Limb (tissue), 2 donors: ENCODE results near the gene TCEANC2.
"Not testable (repeated sequence)": the region's sequence is repeated elsewhere in the genome, so short reads cannot be mapped to it uniquely, and the experiment has no call there.

Source experiments
- DNase-seq, 2 donors: peaks; one replicate each; pipeline ENCODE4 v3.0.0-alpha.2; 2016; ENCODE audit errors: extremely low spot score in 2 of 2

The TCEANC2 gene

GRCh38 chr1:54086754-54087153, 33.3 kb downstream of the TCEANC2 start:
- no peak for DNase-seq

GRCh38 chr1:54088385-54088784, 35.0 kb downstream of the TCEANC2 start:
- no peak for DNase-seq

GRCh38 chr1:54091666-54092065, 38.3 kb downstream of the TCEANC2 start:
- DNase-seq = no peak

- no peak for DNase-seq
Measured at GRCh38 chr1:54094001-54094729, 40.8 kb downstream of the TCEANC2 start.

- DNase-seq = not testable (repeated sequence)
Measured at GRCh38 chr1:54094730-54095105, 41.3 kb downstream of the TCEANC2 start.

- DNase-seq = peak in 1 of 2 donors; percentile 17
Measured at GRCh38 chr1:54095546-54096226, 42.3 kb downstream of the TCEANC2 start.

GRCh38 chr1:54096227-54096876, 42.9 kb downstream of the TCEANC2 start:
- no peak for DNase-seq

GRCh38 chr1:54096877-54097240, 43.5 kb downstream of the TCEANC2 start:
- no peak for DNase-seq

GRCh38 chr1:54099061-54099610, 45.7 kb downstream of the TCEANC2 start:
- no peak for DNase-seq

GRCh38 chr1:54100500-54100899, 47.1 kb downstream of the TCEANC2 start:
- no peak for DNase-seq

- no peak for DNase-seq
Measured at GRCh38 chr1:54103414-54103813, 50.0 kb downstream of the TCEANC2 start.

GRCh38 chr1:54104613-54105012, 51.2 kb downstream of the TCEANC2 start:
- not testable (repeated sequence) for DNase-seq

GRCh38 chr1:54105080-54105479, 51.7 kb downstream of the TCEANC2 start:
- DNase-seq = no peak

GRCh38 chr1:54105736-54106269, 52.4 kb downstream of the TCEANC2 start:
- DNase-seq = no peak

- DNase-seq = no peak
Measured at GRCh38 chr1:54107131-54107530, 53.7 kb downstream of the TCEANC2 start.

- DNase-seq = no peak
Measured at GRCh38 chr1:54108156-54108555, 54.7 kb downstream of the TCEANC2 start.

- DNase-seq = no peak
Measured at GRCh38 chr1:54109129-54110090, 56.0 kb downstream of the TCEANC2 start.

GRCh38 chr1:54110996-54111395, 57.6 kb downstream of the TCEANC2 start:
- DNase-seq = no peak

GRCh38 chr1:54111624-54112023, 58.2 kb downstream of the TCEANC2 start:
- no peak for DNase-seq

GRCh38 chr1:54112027-54112426, 58.6 kb downstream of the TCEANC2 start:
- no peak for DNase-seq
